GOT3 (cell line): ENCODE results near the gene EDEM2.
"Not testable (repeated sequence)": the region's sequence is repeated elsewhere in the genome, so short reads cannot be mapped to it uniquely, and the experiment has no call there.

ENCODE experiments used
- DNase-seq: peaks from one replicate; lab custom pipeline; 2025; ENCODE audit warnings: mixed read lengths; lab: John Stamatoyannopoulos, UW

EDEM2 gene

DNA sequence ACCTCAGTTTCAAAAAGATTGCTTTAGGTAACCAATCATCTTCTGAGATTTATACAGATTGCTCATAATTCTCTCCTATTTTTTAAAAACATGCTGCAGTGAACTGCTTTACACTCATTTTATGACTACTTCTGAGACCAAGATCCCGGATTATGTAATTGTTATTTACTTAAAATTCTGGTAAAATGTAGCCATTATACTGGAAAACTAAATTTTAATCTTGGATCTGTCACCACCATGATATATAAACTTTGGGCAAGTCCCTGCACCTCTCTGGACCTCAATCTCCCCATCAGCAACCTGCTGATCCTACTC is 24.3 kb upstream of the EDEM2 start:
- DNase-seq: no peak

- not testable (repeated sequence) for DNase-seq
Measured at GRCh38 chr20:35168701-35169409, 21.7 kb upstream of the EDEM2 start.

DNA sequence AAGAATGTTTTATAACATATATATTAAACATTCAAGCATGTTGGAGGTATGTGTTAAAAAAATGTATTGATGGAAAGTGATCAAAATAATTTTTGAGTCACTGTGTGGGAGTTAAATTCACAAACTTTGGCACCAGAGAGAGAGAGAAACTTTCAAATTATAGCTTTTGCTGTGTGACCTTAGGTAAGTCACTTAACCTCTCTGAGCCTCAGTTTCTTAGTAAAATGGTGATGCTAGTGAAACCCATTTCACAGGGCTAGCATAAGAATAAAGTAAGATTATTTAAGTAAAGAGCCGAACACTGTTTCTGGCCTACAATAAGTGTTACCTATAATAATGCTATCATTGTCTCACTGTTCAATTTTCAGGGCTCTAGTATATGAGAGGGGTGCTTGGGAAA is 20.7 kb upstream of the EDEM2 start:
- no peak for DNase-seq

DNA sequence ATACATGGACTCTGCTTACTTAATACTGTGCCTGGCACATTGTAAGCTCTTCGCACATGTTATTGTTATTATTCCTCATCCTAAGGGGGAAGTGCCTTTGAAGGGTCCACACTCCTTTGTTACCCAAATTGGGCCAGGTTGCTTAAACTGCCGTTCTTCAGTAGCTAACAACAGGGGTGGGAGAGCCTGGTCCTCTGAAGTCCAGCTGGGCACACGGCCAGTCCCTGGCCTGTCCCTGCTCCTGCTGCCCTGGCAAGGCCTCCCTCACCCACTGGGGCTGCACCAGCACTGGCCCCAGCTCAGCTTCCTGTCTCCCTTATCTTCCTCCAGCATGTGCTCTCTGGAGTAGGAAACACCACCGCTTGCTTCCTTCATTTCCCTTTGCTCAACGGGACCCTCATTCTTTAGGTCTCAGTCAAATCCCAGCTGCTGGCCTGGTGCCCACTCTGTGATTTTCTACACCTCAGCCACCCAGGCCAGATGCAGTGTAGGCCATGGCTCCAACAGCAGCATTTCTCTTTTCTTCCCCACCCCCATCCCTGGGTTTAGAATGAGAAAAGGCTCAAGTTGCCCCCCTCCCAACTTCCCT is 19.2 kb upstream of the EDEM2 start:
- DNase-seq: no peak

- no peak for DNase-seq
Measured at GRCh38 chr20:35165221-35166185, 18.4 kb upstream of the EDEM2 start.

GRCh38 chr20:35164531-35164930 is 17.4 kb upstream of the EDEM2 start:
- DNase-seq: not testable (repeated sequence)

- DNase-seq: not testable (repeated sequence)
Measured at GRCh38 chr20:35160341-35160740, 13.2 kb upstream of the EDEM2 start.

- DNase-seq: no peak
Measured at GRCh38 chr20:35156978-35157377, 9.8 kb upstream of the EDEM2 start.

GRCh38 chr20:35155936-35156335 is 8.8 kb upstream of the EDEM2 start:
- DNase-seq: no peak

GRCh38 chr20:35151736-35152135 is 4.6 kb upstream of the EDEM2 start:
- no peak for DNase-seq

- DNase-seq: no peak
Measured at GRCh38 chr20:35150846-35151579, 3.9 kb upstream of the EDEM2 start.

DNA sequence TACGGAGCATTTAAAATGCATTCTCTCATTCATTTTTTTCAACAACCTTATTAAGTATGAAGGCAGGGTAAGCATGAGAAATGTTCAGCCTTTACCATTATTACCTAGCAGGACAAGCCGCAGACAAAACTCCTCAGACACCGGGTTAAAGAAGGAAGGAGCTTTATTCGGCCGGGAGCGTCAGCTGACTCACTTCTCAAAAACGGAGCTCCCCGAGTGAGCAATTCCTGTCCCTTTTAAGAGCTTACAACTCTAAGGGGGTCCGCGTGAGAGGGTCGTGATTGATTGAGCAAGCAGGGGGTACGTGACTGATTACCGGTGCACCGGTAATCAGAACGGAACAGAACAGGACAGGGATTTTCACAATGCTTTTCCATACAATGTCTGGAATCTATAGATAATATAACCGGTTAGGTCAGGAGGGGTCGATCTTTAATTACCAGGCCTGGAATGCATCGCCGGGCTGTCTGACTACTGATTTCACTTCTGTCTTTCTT is 487 bp upstream of the EDEM2 start:
- not testable (repeated sequence) for DNase-seq

- DNase-seq: no peak
Measured at GRCh38 chr20:35146299-35146919, 727 bp downstream of the EDEM2 start.

DNA sequence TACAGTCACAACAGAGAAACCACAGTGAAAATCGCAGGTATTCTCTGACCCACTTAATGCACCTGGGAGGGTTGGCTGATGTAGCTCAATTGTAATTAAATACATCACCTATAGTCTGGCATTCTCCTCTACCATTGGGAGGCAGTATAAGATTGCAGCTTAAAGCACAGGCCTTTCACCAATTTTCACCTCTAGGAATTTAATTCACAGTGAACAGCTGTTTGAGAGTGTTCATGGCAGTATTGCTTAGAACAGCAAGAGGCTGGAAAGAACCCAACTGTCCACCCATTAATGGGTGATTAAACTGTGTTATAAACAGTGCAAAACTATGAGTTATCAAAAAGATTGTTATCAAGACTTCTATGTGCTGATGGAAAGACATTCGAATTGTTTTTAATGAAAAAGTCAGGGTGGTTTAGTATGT is 2.0 kb downstream of the EDEM2 start:
- DNase-seq: no peak

GRCh38 chr20:35144694-35145093 is 2.4 kb downstream of the EDEM2 start:
- no peak for DNase-seq

- DNase-seq: no peak
Measured at GRCh38 chr20:35135867-35136586, 11.1 kb downstream of the EDEM2 start.

DNA sequence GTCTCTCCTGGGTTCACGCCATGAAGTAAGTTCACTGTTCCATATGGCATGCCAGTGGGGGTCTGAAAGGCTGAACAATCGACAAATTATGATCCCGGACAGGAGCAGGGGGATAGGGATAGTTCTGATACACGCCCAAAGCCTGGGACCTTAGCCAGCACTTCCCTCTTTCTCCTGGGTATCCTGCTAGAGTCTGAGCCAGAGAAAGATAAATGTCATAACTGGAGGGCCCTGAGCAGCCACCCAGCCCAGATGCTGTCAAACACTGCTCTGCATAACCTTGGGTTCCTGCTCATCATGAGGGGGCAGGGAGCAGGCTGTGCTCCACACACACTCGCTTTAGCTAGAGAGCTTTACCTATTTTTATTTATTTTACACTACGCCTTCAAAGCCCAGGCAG is 12.3 kb downstream of the EDEM2 start:
- no peak for DNase-seq

- no peak for DNase-seq
Measured at GRCh38 chr20:35134472-35134871, 12.7 kb downstream of the EDEM2 start.

GRCh38 chr20:35133735-35134134 is 13.4 kb downstream of the EDEM2 start:
- DNase-seq: no peak

DNA sequence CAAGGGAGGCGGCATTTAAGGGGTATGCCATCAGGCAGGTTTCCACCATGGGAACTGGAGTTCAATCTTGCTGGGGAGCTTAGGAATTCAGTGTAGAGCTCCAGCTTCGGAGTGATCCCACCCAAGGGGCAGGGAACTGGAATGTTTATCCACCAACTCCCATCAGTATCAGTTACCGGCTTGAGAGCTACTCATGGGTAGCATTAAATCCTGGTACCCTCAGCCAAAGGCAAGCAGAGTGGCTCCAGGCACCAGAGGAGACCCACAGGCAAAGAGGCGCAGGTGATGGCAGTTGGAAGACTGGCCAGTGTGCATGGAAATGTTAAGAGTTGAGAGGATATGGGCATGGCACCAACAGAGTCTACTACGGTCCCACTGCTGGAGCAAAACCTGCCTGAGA is 14.1 kb downstream of the EDEM2 start:
- DNase-seq: no peak

- no peak for DNase-seq
Measured at GRCh38 chr20:35131934-35132333, 15.2 kb downstream of the EDEM2 start.
